Kidney (tissue), 14 donors: ENCODE measurements around the gene VAMP3. TPM values are rescaled to one million over a fixed set of nuclear protein-coding genes. Genes with fewer than 3 reads are reported as not detected.
"Not testable (repeated sequence)": the region's sequence is repeated elsewhere in the genome, so short reads cannot be mapped to it uniquely, and the experiment has no call there.

Experiments used
- DNase-seq, 5 donors: peaks; one replicate each; pipeline ENCODE4 v3.0.0-alpha.2; 2013 to 2020
- FAIRE-seq: peaks from 2 replicates; lab custom pipeline; 2012; peaks lifted over from hg19 to GRCh38; lab: Jason Lieb, UNC
- H3K27ac ChIP-seq, 2 donors: one replicate each; pipeline ENCODE4 v1.7.0; 2013; ENCODE audit warnings: low read depth in 2 of 2, low read length in 2 of 2, inconsistent platforms in 1 of 2
- H3K27me3 ChIP-seq: one replicate; pipeline ENCODE4 v1.7.1; 2013; ENCODE audit warnings: low read length, inconsistent platforms; ENCODE audit not compliant: control insufficient read depth, insufficient read depth
- H3K36me3 ChIP-seq, 3 donors: one replicate each; pipeline versions ENCODE4 v1.7.0 to v1.7.1; 2013; ENCODE audit warnings: low read length in 3 of 3, control low read depth in 1 of 3, inconsistent platforms in 1 of 3; ENCODE audit not compliant: insufficient read depth in 3 of 3, control insufficient read depth in 2 of 3
- H3K4me1 ChIP-seq, 3 donors: one replicate each; pipeline versions ENCODE4 v1.7.0 to v1.7.1; 2013; ENCODE audit warnings: low read length in 3 of 3, inconsistent platforms in 1 of 3, low read depth in 1 of 3; ENCODE audit not compliant: control insufficient read depth in 2 of 3, insufficient read depth in 2 of 3
- H3K4me3 ChIP-seq, 3 donors: one replicate each; pipeline versions ENCODE4 v1.7.0 to v1.8.1; 2013; ENCODE audit warnings: low read length in 3 of 3, control low read depth in 1 of 3, inconsistent platforms in 1 of 3
- H3K9ac ChIP-seq, 3 donors: one replicate each; pipeline versions ENCODE4 v1.7.0 to v1.7.1; 2013; ENCODE audit warnings: low read length in 3 of 3, control low read depth in 1 of 3, inconsistent platforms in 1 of 3
- H3K9me3 ChIP-seq, 3 donors: one replicate each; pipeline versions ENCODE4 v1.7.0 to v1.7.1; 2013; ENCODE audit warnings: low read length in 3 of 3, control low read depth in 1 of 3, inconsistent platforms in 1 of 3; ENCODE audit not compliant: control insufficient read depth in 2 of 3, insufficient read depth in 1 of 3
- CTCF ChIP-seq: IDR thresholded peaks from 3 replicates; pipeline ENCODE4 v1.5.1; 2012; ENCODE audit warnings: mild to moderate bottlenecking, moderate library complexity, borderline replicate concordance; ENCODE audit not compliant: insufficient read depth; ENCODE audit errors: extremely low read depth
- intact Hi-C: fragments of 100-400 bp; cut with DNase I; formaldehyde crosslinking; loops from one replicate; pipeline ENCODE4 v1.11.1; 2022
- polyA plus RNA-seq: library from polyadenylated mRNA; stranded (reverse); fragments of 350-450 nt; fragmentation: Illumina TruSeq; extraction: RNeasy Lipid Tissue Mini Kit (QIAGEN cat#74804); gene quantifications from one replicate; pipeline ENCODE4 v1.2.3, GENCODE V29; 2014; ENCODE audit warnings: low read depth, low replicate concordance; ENCODE audit not compliant: insufficient read depth
- total RNA-seq: library from RNA; stranded (reverse); fragmentation: NEBNext Ultra II Directional; extraction: Animal tissue kit (Norgen Biotek cat#: 25700); gene quantifications from one replicate; pipeline ENCODE4 v1.2.1, GENCODE V29; 2021
- donor health status: control.
- donor health status: control.
- donor health status: control.
- donor health status: control.
- donor health status: control.
- donor health status: DM: yes; HTN: yes; CAD: no.
- donor health status: Normal renal cell carcinoma (clear cell type).

The VAMP3 gene
- total and polyA plus RNA-seq, 2 donors from 2014 or later: 69.7 to 93.8 TPM

GRCh38 chr1:7789828-7790227, 18.7 kb downstream of the VAMP3 start:
- H3K4me3 ChIP-seq: no peak overlapping the region
- intact Hi-C loops: no loop called here
- H3K4me1 ChIP-seq: peaks cover 0 to 3% (median 0%) of the 10 kb centered on the region in 3 donors
- FAIRE-seq (no peak), DNase-seq (no peak)
- H3K9me3 ChIP-seq: peaks cover 0 to 1% (median 0%) of the 10 kb centered on the region in 3 donors
- H3K27me3 ChIP-seq: no peaks in the 10 kb centered on the region
- H3K27ac ChIP-seq: no peak overlapping the region
- peaks cover 3 to 57% (median 19%) of the 10 kb centered on the region in 3 donors for H3K36me3 ChIP-seq
- TF ChIP-seq CTCF: no peak
- no peak overlapping the region for H3K9ac ChIP-seq

- H3K27me3 ChIP-seq, FAIRE-seq, H3K4me1 ChIP-seq, H3K9ac ChIP-seq, H3K9me3 ChIP-seq, DNase-seq, H3K4me3 ChIP-seq, H3K27ac ChIP-seq, intact Hi-C loops: not testable (repeated sequence)
- H3K36me3 ChIP-seq: peaks cover 3 to 63% (median 21%) of the 10 kb centered on the region in 3 donors
These were observed 19.9 kb downstream of the VAMP3 start for GRCh38 chr1:7791027-7791426.

- DNase-seq (no peak), FAIRE-seq (no peak)
- H3K36me3 ChIP-seq: peaks cover 2 to 56% (median 26%) of the 10 kb centered on the region in 3 donors
- no peak overlapping the region for H3K4me3 ChIP-seq
- no peak for TF ChIP-seq CTCF
- H3K27ac ChIP-seq: no peak overlapping the region
- intact Hi-C loops: no loop called here
- no peaks in the 10 kb centered on the region for H3K27me3 ChIP-seq
- peaks cover 0 to 1% (median 0%) of the 10 kb centered on the region in 3 donors for H3K9me3 ChIP-seq
- no peaks in the 10 kb centered on the region for H3K4me1 ChIP-seq
- no peak overlapping the region for H3K9ac ChIP-seq
These were observed 24.3 kb downstream of the VAMP3 start for GRCh38 chr1:7795406-7795805.

- Histone ChIP-seq H3K9me3 (no peaks in the 10 kb centered on the region), H3K4me1 (no peaks in the 10 kb centered on the region), H3K27me3 (no peaks in the 10 kb centered on the region), H3K9ac (no peak overlapping the region), H3K36me3 (peaks cover 0 to 72% (median 39%) of the 10 kb centered on the region in 3 donors), H3K4me3 (no peak overlapping the region), H3K27ac (no peak overlapping the region)
- DNase-seq (no peak), FAIRE-seq (no peak)
- intact Hi-C loops: no loop called here
- TF ChIP-seq CTCF: no peak
These were observed 34.4 kb downstream of the VAMP3 start for GRCh38 chr1:7805460-7805859.
